Mesangial cell (primary cell): Measurements from ENCODE around the gene ZNF805. TPM values are rescaled to one million over a fixed set of nuclear protein-coding genes. Genes with fewer than 3 reads are reported as not detected.

ENCODE experiments used
- total RNA-seq: library from RNA; depleted of rRNA; stranded (reverse); fragments of >200 nt; gene quantifications from 2 replicates; pipeline ENCODE4 v1.2.3, GENCODE V29; 2015

Gene ZNF805
- total RNA-seq, result 6.2 and 14.1 TPM in 2 replicates

DNA sequence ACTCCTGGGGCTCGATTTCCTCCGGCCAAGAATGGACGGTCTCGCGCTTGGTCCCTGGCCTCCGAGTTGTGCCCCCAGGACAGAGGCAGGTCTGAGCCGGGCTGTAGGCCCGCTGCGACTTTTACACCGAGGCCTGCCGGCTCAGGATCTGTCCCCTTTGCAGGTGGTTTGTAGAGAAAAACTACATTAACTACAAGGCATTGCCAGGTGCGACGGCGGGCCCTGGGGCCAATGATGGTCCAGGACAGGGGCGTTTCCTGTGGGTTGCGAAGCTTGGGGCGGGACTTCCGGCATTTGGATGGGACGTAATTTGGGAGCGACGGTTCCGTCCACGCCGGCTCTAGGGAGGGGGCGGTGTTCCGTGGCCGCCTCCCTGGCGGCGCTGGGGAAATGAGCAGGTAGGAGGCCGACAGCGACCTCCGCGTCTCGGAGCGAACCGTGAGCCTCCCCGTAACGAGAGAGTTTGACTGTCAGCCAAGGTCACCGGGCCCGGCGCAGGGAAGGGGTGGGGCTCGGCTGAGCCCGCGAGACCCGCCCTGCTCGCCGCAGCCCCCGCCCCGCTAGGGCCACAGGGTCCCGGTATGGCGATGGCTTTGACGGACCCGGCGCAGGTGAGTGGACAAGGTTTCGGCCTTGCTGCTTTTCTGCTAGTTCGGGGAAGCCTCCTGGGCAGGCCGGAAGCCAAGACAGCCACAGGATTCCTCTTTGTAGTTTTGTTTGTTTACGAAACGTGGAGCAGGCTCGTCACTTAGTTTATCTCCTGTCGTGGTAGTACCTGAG lies at the start of gene ZNF805:
Gene ZNF805 (plus strand): TSS at position 322 of the 780 bp plus-strand sequence. CDS start 260 bp downstream, at position 582.

DNA sequence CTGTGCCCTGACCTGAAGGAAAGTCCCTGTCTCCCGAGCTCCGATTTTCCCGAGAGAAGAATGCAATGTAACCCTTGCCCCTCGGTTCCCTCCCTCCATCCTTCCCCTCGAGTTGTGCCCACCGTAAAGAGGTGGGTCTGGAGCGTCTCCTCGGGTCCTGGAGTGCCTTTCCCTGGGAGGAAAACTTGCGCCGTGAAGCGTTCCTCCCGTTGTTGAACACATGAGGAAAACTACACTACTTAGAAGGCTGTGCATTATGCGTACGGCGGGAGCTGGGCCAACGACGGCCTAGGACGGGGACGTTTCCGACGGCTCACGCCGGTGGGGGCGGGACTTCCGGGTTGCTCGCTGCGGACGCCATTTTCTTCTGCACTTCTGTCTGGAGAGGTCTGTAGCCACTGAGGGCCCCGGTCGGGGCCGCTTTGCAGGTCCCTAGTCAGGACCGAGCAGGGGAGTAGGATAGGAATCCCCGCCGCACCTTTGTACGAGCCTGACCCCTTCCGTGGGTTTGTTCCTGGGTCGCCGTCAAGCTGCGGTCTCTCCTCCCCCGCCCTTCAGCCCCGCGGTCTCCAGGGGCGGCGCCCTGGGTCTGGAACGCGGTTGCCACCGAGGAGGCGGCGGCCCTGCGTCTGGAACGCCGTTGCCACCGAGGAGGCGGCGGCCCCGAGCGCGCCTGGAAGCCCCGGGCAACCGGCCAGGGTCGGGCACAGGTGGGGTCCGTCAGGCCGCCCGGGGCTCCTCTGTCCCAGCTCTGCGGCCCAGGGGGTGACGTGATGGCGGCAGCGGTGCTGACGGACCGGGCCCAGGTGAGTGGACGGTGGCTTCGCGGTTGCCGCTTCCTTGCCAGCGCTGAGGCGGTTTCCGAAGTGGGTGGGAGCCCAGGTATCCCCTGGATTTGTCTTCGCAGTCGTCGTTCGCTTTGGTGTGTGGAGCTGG lies 49.0 kb upstream of the ZNF805 start, which contains the start of gene ZNF264:
Gene ZNF264 (plus strand): TSS at position 360 of the 936 bp plus-strand sequence. CDS start 414 bp downstream, at position 774.

DNA sequence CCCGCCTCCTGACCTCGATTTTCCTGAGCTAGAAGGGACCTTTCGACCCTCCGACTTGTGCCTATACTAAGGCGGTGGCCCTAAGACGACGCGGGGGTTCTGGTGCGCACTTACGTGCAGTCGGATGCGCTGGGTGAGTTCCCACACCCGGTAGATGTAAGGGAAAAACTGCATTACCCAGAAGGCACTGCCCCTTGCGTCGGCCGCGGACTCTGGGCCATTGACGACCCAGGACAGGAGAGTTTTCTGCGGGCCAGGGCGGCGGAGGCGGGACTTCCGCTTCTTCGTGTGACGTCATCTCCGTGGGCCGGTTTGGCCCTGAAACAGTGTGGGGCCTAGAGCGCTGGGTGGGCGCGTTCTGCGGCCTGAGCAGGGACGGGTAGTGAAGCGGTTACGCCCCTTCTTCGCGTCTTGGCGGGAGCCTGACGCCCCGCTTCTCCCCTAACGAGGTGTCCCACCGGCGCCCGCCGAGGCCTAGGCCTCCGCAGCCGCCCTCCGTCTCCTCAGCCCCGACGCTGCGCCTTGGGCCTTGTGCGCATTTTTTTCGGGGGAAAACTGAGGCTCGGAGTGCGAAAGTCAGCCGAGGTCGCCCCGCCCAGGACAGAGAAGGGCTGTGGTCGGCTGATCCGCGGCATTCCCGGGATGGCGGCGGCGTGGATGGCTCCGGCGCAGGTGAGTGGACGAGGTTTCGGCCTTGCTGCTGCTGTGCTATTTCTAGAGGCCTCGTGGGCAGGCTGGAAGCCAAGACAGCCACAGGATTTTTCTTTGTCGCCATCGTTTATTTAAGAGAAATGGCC lies 39.9 kb downstream of the ZNF805 start, which contains the start of gene ZNF460:
Gene ZNF460 (plus strand): TSS at position 321 of the 797 bp plus-strand sequence. CDS start 322 bp downstream, at position 643.

Other genes starting within 250 kb of the ZNF805 start
- not detected in 2 replicates for gene USP29, start 120.6 kb upstream of the ZNF805 start, total RNA-seq
- gene ZIM3, start 95.4 kb upstream of the ZNF805 start, total RNA-seq, result not detected in 2 replicates
- not detected in 2 replicates for gene DUXA, start 73.1 kb upstream of the ZNF805 start, total RNA-seq
- gene ZNF264, start 49.1 kb upstream of the ZNF805 start, total RNA-seq, result 14.3 and 21.6 TPM in 2 replicates
- gene AURKC, start 9.6 kb upstream of the ZNF805 start, total RNA-seq, result 1.6 TPM in 1 of 2 replicates, not detected in the other
- 31.4 and 54.5 TPM in 2 replicates for gene ZNF460, start 39.9 kb downstream of the ZNF805 start, total RNA-seq
- gene ZNF543, start 79.8 kb downstream of the ZNF805 start, total RNA-seq, result 3.3 and 6.3 TPM in 2 replicates
- gene ZNF304, start 110.6 kb downstream of the ZNF805 start, total RNA-seq, result 3.6 and 5.5 TPM in 2 replicates
- gene TRAPPC2B, start 122.9 kb downstream of the ZNF805 start, total RNA-seq, result 12.2 and 15.1 TPM in 2 replicates
- 0.65 and 0.89 TPM in 2 replicates for gene ZNF547, start 122.9 kb downstream of the ZNF805 start, total RNA-seq
- gene ZNF548, start 149.2 kb downstream of the ZNF805 start, total RNA-seq, result 6.2 and 9.1 TPM in 2 replicates
- gene ZNF17, start 170.5 kb downstream of the ZNF805 start, total RNA-seq, result 4.1 TPM in 2 replicates
- 7.5 and 16.3 TPM in 2 replicates for gene ZNF749, start 194.7 kb downstream of the ZNF805 start, total RNA-seq
- under 0.01 TPM in 1 of 2 replicates, not detected in the other for gene VN1R1, start 216.5 kb downstream of the ZNF805 start, total RNA-seq
- 3.9 and 11.2 TPM in 2 replicates for gene ZNF772, start 236.9 kb downstream of the ZNF805 start, total RNA-seq
- gene ZNF419, start 247.1 kb downstream of the ZNF805 start, total RNA-seq, result 3.7 and 9.6 TPM in 2 replicates